Measurements from ENCODE around the gene ADARB2.

DNA sequence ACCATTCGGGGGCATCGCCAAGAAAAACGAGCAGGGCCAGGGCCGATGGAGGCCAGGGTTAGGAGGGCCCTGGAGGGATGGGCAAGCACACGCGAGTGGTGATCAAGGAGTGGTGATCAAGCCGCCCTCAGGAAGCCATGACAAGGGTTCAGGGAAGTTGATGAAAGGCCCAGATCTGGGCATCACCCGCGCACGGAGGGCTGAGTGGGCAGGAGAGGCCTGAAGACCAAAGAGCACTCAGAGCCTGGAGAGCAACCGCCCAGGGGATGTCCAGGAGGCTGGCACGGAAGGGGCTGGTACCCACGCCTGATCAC is 566.5 kb downstream of the ADARB2 start:
- TF ChIP-seq POLR2AphosphoS5 (IDR thresholded peaks at IDR 0.05; ENCODE audit: low read depth, low read length) (no peak), SIN3A (IDR thresholded peaks at IDR 0.05; ENCODE audit: borderline replicate concordance, insufficient read depth, low read length) (no peak)
